ENCODE results near the gene CAPN12. TPM values are rescaled to one million over a fixed set of nuclear protein-coding genes. Genes with fewer than 3 reads are reported as not detected.
A peak's percentile ranks its signal among the peaks of the same experiment; 100 is the strongest.

The CAPN12 gene
- total RNA-seq, 1 donor from 2014 or later = 18.2 TPM

- no peaks in the 10 kb centered on the region for H3K27me3 ChIP-seq (ENCODE audit: low read depth)
- peaks cover 10% of the 10 kb centered on the region for H3K36me3 ChIP-seq
- intact Hi-C loops (cut with DNase I) = no loop called here
- peak overlapping the region; percentile 39 for H3K4me3 ChIP-seq
- ATAC-seq (peak in 1 of 2 donors; percentile 1), DNase-seq (peak; percentile 59)
- no peaks in the 10 kb centered on the region for H3K9me3 ChIP-seq
- H3K4me1 ChIP-seq = peaks cover 46% of the 10 kb centered on the region
- TF ChIP-seq, protein P1, sequence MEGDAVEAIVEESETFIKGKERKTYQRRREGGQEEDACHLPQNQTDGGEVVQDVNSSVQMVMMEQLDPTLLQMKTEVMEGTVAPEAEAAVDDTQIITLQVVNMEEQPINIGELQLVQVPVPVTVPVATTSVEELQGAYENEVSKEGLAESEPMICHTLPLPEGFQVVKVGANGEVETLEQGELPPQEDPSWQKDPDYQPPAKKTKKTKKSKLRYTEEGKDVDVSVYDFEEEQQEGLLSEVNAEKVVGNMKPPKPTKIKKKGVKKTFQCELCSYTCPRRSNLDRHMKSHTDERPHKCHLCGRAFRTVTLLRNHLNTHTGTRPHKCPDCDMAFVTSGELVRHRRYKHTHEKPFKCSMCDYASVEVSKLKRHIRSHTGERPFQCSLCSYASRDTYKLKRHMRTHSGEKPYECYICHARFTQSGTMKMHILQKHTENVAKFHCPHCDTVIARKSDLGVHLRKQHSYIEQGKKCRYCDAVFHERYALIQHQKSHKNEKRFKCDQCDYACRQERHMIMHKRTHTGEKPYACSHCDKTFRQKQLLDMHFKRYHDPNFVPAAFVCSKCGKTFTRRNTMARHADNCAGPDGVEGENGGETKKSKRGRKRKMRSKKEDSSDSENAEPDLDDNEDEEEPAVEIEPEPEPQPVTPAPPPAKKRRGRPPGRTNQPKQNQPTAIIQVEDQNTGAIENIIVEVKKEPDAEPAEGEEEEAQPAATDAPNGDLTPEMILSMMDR (IDR thresholded peaks at IDR 0.05) = no peak
- H3K27ac ChIP-seq = peak overlapping the region; percentile 77
Observed at GRCh38 chr19:38735257-38735686, 9.0 kb downstream of the CAPN12 start.

GRCh38 chr19:38734426-38735256, 9.6 kb downstream of the CAPN12 start:
- H3K4me3 ChIP-seq = peak overlapping the region; percentile 39
- ATAC-seq (peak in 1 of 2 donors; percentile 2), DNase-seq (peak; percentile 62)
- H3K4me1 ChIP-seq = peaks cover 46% of the 10 kb centered on the region
- intact Hi-C loops (cut with DNase I) = no loop called here
- H3K36me3 ChIP-seq = peaks cover 16% of the 10 kb centered on the region
- H3K27ac ChIP-seq = peak overlapping the region; percentile 77
- no peaks in the 10 kb centered on the region for H3K9me3 ChIP-seq
- TF ChIP-seq, protein P1 (IDR thresholded peaks at IDR 0.05) = no peak
- H3K27me3 ChIP-seq (ENCODE audit: low read depth) = no peaks in the 10 kb centered on the region

GRCh38 chr19:38734176-38734425, 10.2 kb downstream of the CAPN12 start:
- ATAC-seq (no peak), DNase-seq (no peak)
- Histone ChIP-seq H3K27me3 (ENCODE audit: low read depth) (no peaks in the 10 kb centered on the region), H3K27ac (peak overlapping the region; percentile 77), H3K36me3 (peaks cover 22% of the 10 kb centered on the region), H3K9me3 (no peaks in the 10 kb centered on the region), H3K4me3 (peak overlapping the region; percentile 39), H3K4me1 (peaks cover 51% of the 10 kb centered on the region)
- intact Hi-C loops (cut with DNase I) = no loop called here
- TF ChIP-seq, protein P1 (IDR thresholded peaks at IDR 0.05) = no peak

DNA sequence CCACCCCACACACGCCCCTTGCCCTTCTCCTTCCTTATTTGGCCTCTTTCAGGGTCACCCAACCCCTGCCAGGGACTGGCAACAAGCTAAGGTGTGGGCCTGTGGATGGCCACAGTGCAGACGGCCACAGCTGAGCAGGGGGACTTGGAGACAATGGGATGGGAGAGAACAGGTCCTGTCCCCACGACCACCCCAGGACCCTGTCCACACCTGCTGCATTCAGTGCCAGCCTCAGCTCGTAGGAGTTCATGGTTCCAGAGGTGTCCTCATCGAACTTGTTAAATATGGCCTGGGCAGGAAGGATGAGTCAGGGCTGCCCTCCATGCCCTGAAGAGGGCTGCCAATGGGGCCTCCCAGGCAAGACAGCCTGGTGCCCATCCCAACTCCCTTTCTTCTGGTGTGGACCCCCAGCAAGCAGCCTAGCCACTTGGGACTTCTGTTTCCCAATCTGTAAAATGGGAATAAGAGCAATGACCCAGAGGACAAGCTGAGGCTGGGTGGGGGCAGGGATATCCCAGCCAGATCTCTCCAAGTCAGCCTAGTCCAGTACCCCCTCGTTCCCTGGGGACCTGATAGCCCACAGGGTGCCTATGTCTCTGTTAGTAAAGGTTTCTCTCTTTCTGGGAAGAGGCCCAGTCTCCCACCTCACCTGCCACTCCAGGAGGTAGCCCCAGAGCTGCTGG, 10.6 kb downstream of the CAPN12 start:
- peaks cover 26% of the 10 kb centered on the region for H3K36me3 ChIP-seq
- peak overlapping the region; percentile 77 for H3K27ac ChIP-seq
- no peak for ATAC-seq
- no peaks in the 10 kb centered on the region for H3K27me3 ChIP-seq (ENCODE audit: low read depth)
- peak; percentile 36 for DNase-seq
- intact Hi-C loops (cut with DNase I) = no loop called here
- peaks cover 54% of the 10 kb centered on the region for H3K4me1 ChIP-seq
- no peak overlapping the region for H3K4me3 ChIP-seq
- TF ChIP-seq, protein P1 (IDR thresholded peaks at IDR 0.05) = no peak
- H3K9me3 ChIP-seq = no peaks in the 10 kb centered on the region

DNA sequence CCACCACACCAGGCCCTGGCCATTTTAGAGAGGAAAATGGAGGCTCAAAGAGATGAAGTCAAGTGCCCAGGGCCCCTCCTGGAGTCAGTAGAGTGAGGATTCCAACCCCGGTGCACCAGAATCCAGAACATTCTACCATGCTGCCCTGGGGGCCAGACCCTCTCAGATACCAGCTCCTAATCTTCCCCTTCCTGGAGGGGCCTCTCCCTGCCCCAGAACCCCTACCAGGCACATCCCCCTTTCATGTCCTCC, 11.1 kb downstream of the CAPN12 start:
- TF ChIP-seq, protein P1 (IDR thresholded peaks at IDR 0.05) = no peak
- H3K9me3 ChIP-seq = no peaks in the 10 kb centered on the region
- intact Hi-C loops (cut with DNase I) = no loop called here
- ATAC-seq (no peak), DNase-seq (no peak)
- no peaks in the 10 kb centered on the region for H3K27me3 ChIP-seq (ENCODE audit: low read depth)
- peaks cover 30% of the 10 kb centered on the region for H3K36me3 ChIP-seq
- peaks cover 56% of the 10 kb centered on the region for H3K4me1 ChIP-seq
- peak overlapping the region; percentile 77 for H3K27ac ChIP-seq
- no peak overlapping the region for H3K4me3 ChIP-seq

All from lower lobe of right lung (tissue), 2 donors.